ENCODE measurements around the gene CEP85. TPM values are rescaled to one million over a fixed set of nuclear protein-coding genes. Genes with fewer than 3 reads are reported as not detected.

The CEP85 gene
- total RNA-seq, 1 donor from 2014 or later, result 10.5 TPM

- Histone ChIP-seq H2AFZ (ENCODE audit: low read depth, low read length) (no peak overlapping the region), H4K20me1 (ENCODE audit: insufficient read depth, low read length) (no peaks in the 10 kb centered on the region), H3K36me3 (ENCODE audit: insufficient read depth, low read length) (no peaks in the 10 kb centered on the region), H3K9ac (ENCODE audit: low read length) (no peak overlapping the region), H3K4me3 (ENCODE audit: insufficient read depth, low read depth, low read length) (no peak overlapping the region), H3K9me3 (ENCODE audit: insufficient read depth, low read depth, low read length) (no peaks in the 10 kb centered on the region), H3K27me3 (ENCODE audit: insufficient read depth, low read length) (no peaks in the 10 kb centered on the region), H3K79me2 (ENCODE audit: insufficient read depth, low read length) (no peaks in the 10 kb centered on the region), H3K4me2 (ENCODE audit: low read length) (no peak overlapping the region), H3K27ac (ENCODE audit: low read depth, low read length) (no peak overlapping the region), H3K4me1 (ENCODE audit: insufficient read depth, low read length) (peaks cover 5% of the 10 kb centered on the region)
- DNase-seq (ENCODE audit: low read depth), result no peak
- peaks cover 3% of the 10 kb centered on the region for H3K36me3 Mint-ChIP-seq (ENCODE audit: low read depth, unreplicated experiment)
- H3K27ac Mint-ChIP-seq (ENCODE audit: unreplicated experiment), result no peak overlapping the region
- peaks cover 3% of the 10 kb centered on the region for H3K27me3 Mint-ChIP-seq (ENCODE audit: low read depth, unreplicated experiment)
- TF ChIP-seq CTCF (IDR thresholded peaks at IDR 0.05; ENCODE audit: insufficient read depth, low read depth, low read length), result no peak
- no peak for TF ChIP-seq EZH2 (IDR thresholded peaks at IDR 0.05; ENCODE audit: insufficient read depth, low read length)
- no peaks in the 10 kb centered on the region for H3K9me3 Mint-ChIP-seq (ENCODE audit: unreplicated experiment)
- H3K4me3 Mint-ChIP-seq (ENCODE audit: unreplicated experiment), result no peak overlapping the region
- peaks cover 5% of the 10 kb centered on the region for H3K4me1 Mint-ChIP-seq (ENCODE audit: low read depth, unreplicated experiment)
- FAIRE-seq, result no peak
These were observed 89.4 kb downstream of the CEP85 start for GRCh38 chr1:26323382-26323781.

- no peaks in the 10 kb centered on the region for H3K9me3 ChIP-seq (ENCODE audit: insufficient read depth, low read depth, low read length)
- no peak overlapping the region for H3K4me2 ChIP-seq (ENCODE audit: low read length)
- no peak overlapping the region for H2AFZ ChIP-seq (ENCODE audit: low read depth, low read length)
- H3K36me3 ChIP-seq (ENCODE audit: insufficient read depth, low read length), result no peaks in the 10 kb centered on the region
- H3K4me1 ChIP-seq (ENCODE audit: insufficient read depth, low read length), result peaks cover 5% of the 10 kb centered on the region
- H3K9ac ChIP-seq (ENCODE audit: low read length), result no peak overlapping the region
- Mint-ChIP-seq H3K9me3 (ENCODE audit: unreplicated experiment) (no peaks in the 10 kb centered on the region), H3K27me3 (ENCODE audit: low read depth, unreplicated experiment) (peaks cover 3% of the 10 kb centered on the region), H3K27ac (ENCODE audit: unreplicated experiment) (no peak overlapping the region), H3K4me3 (ENCODE audit: unreplicated experiment) (no peak overlapping the region), H3K36me3 (ENCODE audit: low read depth, unreplicated experiment) (peaks cover 3% of the 10 kb centered on the region), H3K4me1 (ENCODE audit: low read depth, unreplicated experiment) (peaks cover 5% of the 10 kb centered on the region)
- DNase-seq (ENCODE audit: low read depth), result no peak
- H3K27me3 ChIP-seq (ENCODE audit: insufficient read depth, low read length), result no peaks in the 10 kb centered on the region
- no peak for FAIRE-seq
- H3K27ac ChIP-seq (ENCODE audit: low read depth, low read length), result no peak overlapping the region
- no peaks in the 10 kb centered on the region for H4K20me1 ChIP-seq (ENCODE audit: insufficient read depth, low read length)
- H3K79me2 ChIP-seq (ENCODE audit: insufficient read depth, low read length), result no peaks in the 10 kb centered on the region
- TF ChIP-seq CTCF (IDR thresholded peaks at IDR 0.05; ENCODE audit: insufficient read depth, low read depth, low read length), result no peak
- TF ChIP-seq EZH2 (IDR thresholded peaks at IDR 0.05; ENCODE audit: insufficient read depth, low read length), result no peak
- no peak overlapping the region for H3K4me3 ChIP-seq (ENCODE audit: insufficient read depth, low read depth, low read length)
These were observed 90.5 kb downstream of the CEP85 start for GRCh38 chr1:26324550-26324949.

DNA sequence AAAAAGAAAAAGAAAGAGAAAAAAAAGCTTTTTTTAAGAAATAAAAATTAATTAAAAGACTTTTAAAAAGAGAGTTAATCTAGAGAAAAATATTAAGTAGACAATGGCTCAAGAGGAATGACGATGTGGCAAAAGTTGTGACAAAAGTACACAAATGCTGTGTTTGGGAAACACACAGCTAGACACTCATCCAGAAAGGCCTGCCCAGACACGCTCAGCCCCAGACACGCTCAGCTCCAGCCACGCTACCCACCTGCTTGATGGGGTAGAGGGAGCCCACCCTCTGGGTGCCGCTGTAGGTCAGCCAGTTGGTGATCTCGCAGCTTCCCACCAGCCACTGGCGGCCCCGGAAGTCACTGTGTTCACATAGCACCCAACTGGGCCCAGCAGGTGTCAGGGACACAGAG is 94.0 kb downstream of the CEP85 start:
- Histone ChIP-seq H3K4me3 (ENCODE audit: insufficient read depth, low read depth, low read length) (no peak overlapping the region), H3K79me2 (ENCODE audit: insufficient read depth, low read length) (no peaks in the 10 kb centered on the region), H3K4me2 (ENCODE audit: low read length) (no peak overlapping the region), H3K4me1 (ENCODE audit: insufficient read depth, low read length) (peaks cover 5% of the 10 kb centered on the region), H4K20me1 (ENCODE audit: insufficient read depth, low read length) (no peaks in the 10 kb centered on the region), H3K9ac (ENCODE audit: low read length) (no peak overlapping the region), H2AFZ (ENCODE audit: low read depth, low read length) (no peak overlapping the region), H3K27me3 (ENCODE audit: insufficient read depth, low read length) (no peaks in the 10 kb centered on the region), H3K27ac (ENCODE audit: low read depth, low read length) (no peak overlapping the region), H3K36me3 (ENCODE audit: insufficient read depth, low read length) (no peaks in the 10 kb centered on the region), H3K9me3 (ENCODE audit: insufficient read depth, low read depth, low read length) (no peaks in the 10 kb centered on the region)
- Mint-ChIP-seq H3K36me3 (ENCODE audit: low read depth, unreplicated experiment) (no peaks in the 10 kb centered on the region), H3K4me3 (ENCODE audit: unreplicated experiment) (no peak overlapping the region), H3K27me3 (ENCODE audit: low read depth, unreplicated experiment) (no peaks in the 10 kb centered on the region), H3K9me3 (ENCODE audit: unreplicated experiment) (no peaks in the 10 kb centered on the region), H3K4me1 (ENCODE audit: low read depth, unreplicated experiment) (no peaks in the 10 kb centered on the region), H3K27ac (ENCODE audit: unreplicated experiment) (no peak overlapping the region)
- FAIRE-seq (no peak), DNase-seq (ENCODE audit: low read depth) (no peak)
- TF ChIP-seq CTCF (IDR thresholded peaks at IDR 0.05; ENCODE audit: insufficient read depth, low read depth, low read length), result no peak
- TF ChIP-seq EZH2 (IDR thresholded peaks at IDR 0.05; ENCODE audit: insufficient read depth, low read length), result no peak

Other genes starting within 250 kb of the CEP85 start
- 13.6 and 14.1 TPM in 2 replicates for gene PAFAH2, start 236.1 kb upstream of the CEP85 start, total RNA-seq
- gene EXTL1, start 212.4 kb upstream of the CEP85 start, total RNA-seq, result 26.4 and 39.9 TPM in 2 replicates
- gene SLC30A2, start 188.1 kb upstream of the CEP85 start, total RNA-seq, result not detected in 2 replicates
- not detected in 2 replicates for gene TRIM63, start 166.6 kb upstream of the CEP85 start, total RNA-seq
- 3.1 and 3.4 TPM in 2 replicates for gene PDIK1L, start 122.4 kb upstream of the CEP85 start, total RNA-seq
- gene FAM110D, start 75.1 kb upstream of the CEP85 start, total RNA-seq, result 0.70 and 0.77 TPM in 2 replicates
- not detected in 2 replicates for gene C1orf232, start 65.2 kb upstream of the CEP85 start, total RNA-seq
- gene ZNF593, start 64.3 kb upstream of the CEP85 start, total RNA-seq, result 34.4 and 37.6 TPM in 2 replicates
- gene ZNF593OS, start 62.4 kb upstream of the CEP85 start, total RNA-seq, result not detected in 2 replicates
- 4.2 and 5.0 TPM in 2 replicates for gene CNKSR1, start 56.7 kb upstream of the CEP85 start, total RNA-seq
- gene CATSPER4, start 43.6 kb upstream of the CEP85 start, total RNA-seq, result not detected in 2 replicates
- gene SH3BGRL3, start 45.9 kb downstream of the CEP85 start, total RNA-seq, result 301 and 324 TPM in 2 replicates
- gene UBXN11, start 72.4 kb downstream of the CEP85 start, total RNA-seq, result 12.8 and 13.7 TPM in 2 replicates
- gene CD52, start 83.8 kb downstream of the CEP85 start, total RNA-seq, result 1.9 TPM in 1 of 2 replicates, not detected in the other
- gene CRYBG2, start 119.9 kb downstream of the CEP85 start, total RNA-seq, result 1.8 and 5.3 TPM in 2 replicates
- gene ZNF683, start 138.6 kb downstream of the CEP85 start, total RNA-seq, result not detected in 2 replicates
- gene LIN28A, start 176.6 kb downstream of the CEP85 start, total RNA-seq, result 16.7 and 43.7 TPM in 2 replicates
- 87.2 and 94.4 TPM in 2 replicates for gene DHDDS, start 198.1 kb downstream of the CEP85 start, total RNA-seq
- gene HMGN2, start 238.2 kb downstream of the CEP85 start, total RNA-seq, result 111 and 124 TPM in 2 replicates